ENCODE measurements around the gene EVL. TPM values are rescaled to one million over a fixed set of nuclear protein-coding genes. Genes with fewer than 3 reads are reported as not detected.

EVL gene
- polyA plus RNA-seq, 2 of the 4 experiments (the other 2 are of a cell fraction), result 14.8 to 32.9 TPM

- CTCF ChIA-PET, result interaction anchor here (1.7 kb wide), 1 partner anchor 18 kb away, joined by 4 read pairs; no protein-coding TSS in a partner anchor
- Histone ChIP-seq H3K9me3 (no peaks in the 10 kb centered on the region), H3K27ac (no peak overlapping the region), H3K4me3 (no peak overlapping the region), H3K4me2 (no peak overlapping the region), H3K4me1 (peaks cover 13% of the 10 kb centered on the region; the same call in 2 of the 3 replicates)
- DNase-seq (ENCODE audit: low read depth in 1 of 2, low spot score in 1 of 2), result no peak
- no peak for ATAC-seq
- no peak for TF ChIP-seq ATOH8 (CRISPR knock-in tag; IDR thresholded peaks at IDR 0.05; ENCODE audit: low read depth)
- no peak for TF ChIP-seq KDM1A (IDR thresholded peaks at IDR 0.05; ENCODE audit: low read depth)
- TF ChIP-seq TFCP2L1 (CRISPR knock-in tag; IDR thresholded peaks at IDR 0.05), result no peak
- TF ChIP-seq RAD21 (conservative IDR thresholded peaks at IDR 0.05 in 1 of 2, IDR thresholded peaks at IDR 0.05 in 1 of 2), result no peak
- TF ChIP-seq EHMT2 (IDR thresholded peaks at IDR 0.05; ENCODE audit: low read depth), result no peak
- no peak for TF ChIP-seq ESRRA (IDR thresholded peaks at IDR 0.05; ENCODE audit: borderline replicate concordance, low read length)
- TF ChIP-seq ZSCAN20 (CRISPR knock-in tag; IDR thresholded peaks at IDR 0.05), result no peak
- TF ChIP-seq EHF (CRISPR knock-in tag; IDR thresholded peaks at IDR 0.05), result no peak
- no peak for TF ChIP-seq HOXB13 (CRISPR knock-in tag; IDR thresholded peaks at IDR 0.05; ENCODE audit: low read depth)
- no peak for TF ChIP-seq E2F6 (IDR thresholded peaks at IDR 0.05; ENCODE audit: borderline replicate concordance, low read depth)
- TF ChIP-seq REST (IDR thresholded peaks at IDR 0.05), result no peak
- no peak for TF ChIP-seq SREBF2 (IDR thresholded peaks at IDR 0.05)
- TF ChIP-seq HDAC2 (IDR thresholded peaks at IDR 0.05), result no peak
- no peak for TF ChIP-seq TP53 (CRISPR knock-in tag; IDR thresholded peaks at IDR 0.05)
- no peak for TF ChIP-seq CHD4 (IDR thresholded peaks at IDR 0.05; ENCODE audit: borderline replicate concordance)
- TF ChIP-seq RNF2 (IDR thresholded peaks at IDR 0.05; ENCODE audit: borderline replicate concordance, low read depth), result no peak
- no peak for TF ChIP-seq CHD2 (IDR thresholded peaks at IDR 0.05; ENCODE audit: low read length, partially characterized antibody)
- WGBS (ENCODE audit: missing lambda C conversion rate), result 94% methylated on average over 2 of the region's 2 CpGs
- POLR2A ChIA-PET, result no interaction called here
- no peak for FAIRE-seq
Observed at GRCh38 chr14:100051103-100051502, 14.1 kb upstream of the EVL start.

- WGBS (ENCODE audit: missing lambda C conversion rate), result 92% methylated on average over 5 of the region's 5 CpGs
- no peak for ATAC-seq
- POLR2A ChIA-PET, result no interaction called here
- DNase-seq (ENCODE audit: low read depth in 1 of 2, low spot score in 1 of 2), result no peak
- CTCF ChIA-PET, result interaction anchor here (1.0 to 1.8 kb wide), 3 partner anchors 18 to 70 kb away, joined by 3 to 5 read pairs (median 4); no protein-coding TSS in a partner anchor
- Histone ChIP-seq H3K4me3 (no peak overlapping the region), H3K9me3 (no peaks in the 10 kb centered on the region), H3K4me2 (no peak overlapping the region), H3K4me1 (peaks cover 13% of the 10 kb centered on the region; the same call in 2 of the 3 replicates), H3K27ac (no peak overlapping the region)
- no peak for FAIRE-seq
- TF ChIP-seq HEYL (CRISPR knock-in tag; IDR thresholded peaks at IDR 0.05) (no peak), CTCF (IDR thresholded peaks at IDR 0.05) (no peak), SREBF2 (IDR thresholded peaks at IDR 0.05) (no peak), ZNF302 (CRISPR knock-in tag; IDR thresholded peaks at IDR 0.05) (no peak), MAZ (IDR thresholded peaks at IDR 0.05; ENCODE audit: borderline replicate concordance, low read depth, low read length) (no peak), BHLHE40 (IDR thresholded peaks at IDR 0.05; ENCODE audit: low read depth, low read length) (no peak), HOXB13 (CRISPR knock-in tag; IDR thresholded peaks at IDR 0.05; ENCODE audit: low read depth) (no peak), ELK1 (IDR thresholded peaks at IDR 0.05; ENCODE audit: low read depth, low read length) (no peak), ATOH8 (CRISPR knock-in tag; IDR thresholded peaks at IDR 0.05; ENCODE audit: low read depth) (no peak), MYC (IDR thresholded peaks at IDR 0.05; ENCODE audit: borderline replicate concordance, low read length) (no peak), FOSB (CRISPR knock-in tag; IDR thresholded peaks at IDR 0.05) (no peak), POLR2A (IDR thresholded peaks at IDR 0.05; ENCODE audit: low read length) (no peak), GATA3 (IDR thresholded peaks at IDR 0.05; ENCODE audit: borderline replicate concordance) (no peak), HOXB5 (CRISPR knock-in tag; IDR thresholded peaks at IDR 0.05) (no peak), CBX2 (IDR thresholded peaks at IDR 0.05; ENCODE audit: borderline replicate concordance, low read depth) (no peak), EHF (CRISPR knock-in tag; IDR thresholded peaks at IDR 0.05) (no peak), NFE2L2 (conservative IDR thresholded peaks at IDR 0.05; ENCODE audit: low read length) (no peak)
Observed at GRCh38 chr14:100051543-100051942, 13.7 kb upstream of the EVL start.
